ENCODE measurements around the gene PAK1.

PAK1 gene

DNA sequence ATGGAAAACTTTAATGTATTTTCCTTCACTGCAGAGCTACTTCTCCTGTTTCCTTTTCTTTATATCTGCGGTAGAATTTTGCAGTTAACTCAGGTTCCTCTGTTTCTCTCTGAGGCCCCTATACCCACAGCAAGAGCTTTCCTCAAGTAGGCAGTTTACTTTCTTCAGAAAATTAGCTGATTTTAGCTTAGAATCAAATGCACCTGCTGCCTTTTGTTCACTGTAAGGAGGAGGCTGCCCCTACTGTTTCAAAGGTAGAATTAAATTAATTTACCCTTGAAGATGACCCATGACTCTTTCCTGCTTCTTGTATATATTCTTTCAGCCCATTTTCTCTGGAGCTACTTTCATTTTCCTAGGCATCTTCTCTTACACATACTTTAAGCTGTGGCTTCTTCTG is 103.7 kb downstream of the PAK1 start:
- no peak overlapping the region for H3K27ac Mint-ChIP-seq
- no peaks in the 10 kb centered on the region for H3K27me3 Mint-ChIP-seq
- H3K36me3 Mint-ChIP-seq: peaks cover 5% of the 10 kb centered on the region
- H3K4me3 Mint-ChIP-seq: no peak overlapping the region
- H3K4me1 Mint-ChIP-seq (ENCODE audit: low read depth): peaks cover 10% of the 10 kb centered on the region
- no peaks in the 10 kb centered on the region for H3K9me3 Mint-ChIP-seq (ENCODE audit: low read depth)

DNA sequence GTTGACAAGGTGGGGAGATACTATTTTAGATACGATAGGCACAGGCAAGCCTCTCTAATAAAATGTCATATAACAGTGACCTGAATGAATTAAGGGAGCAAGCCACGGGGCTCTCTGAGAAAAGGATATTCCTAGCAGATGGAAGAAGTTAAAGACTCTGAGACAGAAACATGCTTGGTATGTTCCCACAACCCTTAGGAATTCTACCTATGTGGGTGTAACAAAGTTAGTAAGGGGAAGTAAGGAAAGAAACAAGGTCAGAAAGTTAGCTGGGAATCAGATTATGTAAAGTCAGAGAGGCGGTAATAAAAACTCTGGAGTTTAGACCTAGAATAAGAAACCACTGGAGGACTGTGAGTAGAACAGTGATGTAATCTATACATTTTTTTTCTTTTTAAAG is 112.7 kb downstream of the PAK1 start:
- no peaks in the 10 kb centered on the region for H3K27me3 Mint-ChIP-seq
- H3K36me3 Mint-ChIP-seq: peaks cover 18% of the 10 kb centered on the region
- no peak overlapping the region for H3K4me3 Mint-ChIP-seq
- H3K9me3 Mint-ChIP-seq (ENCODE audit: low read depth): no peaks in the 10 kb centered on the region
- H3K4me1 Mint-ChIP-seq (ENCODE audit: low read depth): no peaks in the 10 kb centered on the region
- no peak overlapping the region for H3K27ac Mint-ChIP-seq

DNA sequence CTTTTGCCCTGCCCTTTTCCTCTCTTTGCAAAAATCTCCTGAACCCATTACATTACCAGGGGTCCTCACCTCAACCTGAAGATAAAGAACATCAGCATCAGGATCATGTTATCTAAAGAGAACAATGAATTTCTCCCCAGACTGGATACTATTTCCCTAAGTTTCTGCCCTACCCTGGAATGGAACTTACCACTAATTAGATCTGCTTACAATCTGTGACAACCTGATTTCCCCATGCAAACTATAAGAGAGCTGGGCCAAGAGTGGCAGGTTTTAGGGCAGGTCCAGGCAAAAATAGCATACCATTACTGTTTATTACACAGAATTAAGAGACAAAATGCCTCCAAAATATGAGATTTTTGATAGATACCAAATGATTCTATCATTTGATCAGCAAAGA is 114.4 kb downstream of the PAK1 start:
- no peak overlapping the region for H3K27ac Mint-ChIP-seq
- H3K36me3 Mint-ChIP-seq: peaks cover 18% of the 10 kb centered on the region
- no peaks in the 10 kb centered on the region for H3K9me3 Mint-ChIP-seq (ENCODE audit: low read depth)
- no peaks in the 10 kb centered on the region for H3K27me3 Mint-ChIP-seq
- no peak overlapping the region for H3K4me3 Mint-ChIP-seq
- H3K4me1 Mint-ChIP-seq (ENCODE audit: low read depth): no peaks in the 10 kb centered on the region

DNA sequence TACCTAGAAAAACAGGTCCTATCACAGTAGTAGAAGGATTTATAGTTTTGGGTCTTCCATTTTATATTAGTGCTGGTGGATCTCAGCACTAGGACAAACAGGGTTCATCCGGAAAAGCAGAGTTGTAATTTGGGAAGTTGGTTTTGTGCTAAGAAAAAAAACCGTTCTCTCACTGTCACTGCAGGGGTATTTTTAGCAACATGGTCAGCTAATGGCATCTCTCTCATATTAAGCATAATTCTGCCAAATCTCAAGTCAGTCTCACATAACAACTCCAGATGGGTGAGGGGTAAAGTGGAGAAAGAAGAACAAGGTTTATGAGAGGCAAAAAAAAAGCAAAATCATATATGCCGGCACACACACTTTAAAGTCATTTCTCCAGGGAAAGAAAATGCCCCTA is 120.8 kb downstream of the PAK1 start:
- Mint-ChIP-seq H3K27me3 (no peaks in the 10 kb centered on the region), H3K36me3 (peaks cover 8% of the 10 kb centered on the region)

DNA sequence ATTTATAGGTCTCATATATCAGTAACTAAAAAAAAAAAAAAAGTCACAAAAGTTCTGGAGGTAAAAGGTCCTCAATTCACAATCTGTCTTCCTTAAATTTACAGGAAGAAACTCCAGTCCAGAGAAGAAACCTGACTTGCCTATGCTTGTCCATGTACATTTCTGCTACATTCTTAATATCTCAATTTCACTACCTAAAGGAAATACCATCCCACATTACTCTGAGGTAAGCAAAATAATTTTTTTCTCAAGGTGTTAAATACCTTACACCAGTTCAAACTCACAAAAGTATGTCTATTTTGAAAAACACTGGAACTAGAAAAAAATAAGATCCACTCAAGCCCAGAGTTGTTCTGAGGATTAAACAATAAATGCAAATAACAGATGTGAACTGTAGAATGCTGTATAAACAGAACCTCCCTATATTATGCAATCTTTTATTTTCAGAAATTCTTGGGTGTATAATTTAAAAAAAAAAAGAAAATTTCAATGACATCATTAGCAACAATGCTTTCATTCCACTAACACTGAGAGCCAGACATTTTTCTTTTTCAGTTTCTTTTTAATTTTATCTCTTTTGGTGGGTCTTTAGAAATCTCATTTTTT is 122.5 kb downstream of the PAK1 start:
- H3K4me1 Mint-ChIP-seq (ENCODE audit: low read depth): no peaks in the 10 kb centered on the region
- no peaks in the 10 kb centered on the region for H3K27me3 Mint-ChIP-seq
- no peak overlapping the region for H3K27ac Mint-ChIP-seq
- no peaks in the 10 kb centered on the region for H3K9me3 Mint-ChIP-seq (ENCODE audit: low read depth)
- no peak overlapping the region for H3K4me3 Mint-ChIP-seq
- H3K36me3 Mint-ChIP-seq: peaks cover 12% of the 10 kb centered on the region

More for the DNA sequence above, 120.8 kb downstream of the PAK1 start:
- no peaks in the 10 kb centered on the region for H3K4me1 Mint-ChIP-seq (ENCODE audit: low read depth)
- no peak overlapping the region for H3K27ac Mint-ChIP-seq
- no peaks in the 10 kb centered on the region for H3K9me3 Mint-ChIP-seq (ENCODE audit: low read depth)
- H3K4me3 Mint-ChIP-seq: no peak overlapping the region

DNA sequence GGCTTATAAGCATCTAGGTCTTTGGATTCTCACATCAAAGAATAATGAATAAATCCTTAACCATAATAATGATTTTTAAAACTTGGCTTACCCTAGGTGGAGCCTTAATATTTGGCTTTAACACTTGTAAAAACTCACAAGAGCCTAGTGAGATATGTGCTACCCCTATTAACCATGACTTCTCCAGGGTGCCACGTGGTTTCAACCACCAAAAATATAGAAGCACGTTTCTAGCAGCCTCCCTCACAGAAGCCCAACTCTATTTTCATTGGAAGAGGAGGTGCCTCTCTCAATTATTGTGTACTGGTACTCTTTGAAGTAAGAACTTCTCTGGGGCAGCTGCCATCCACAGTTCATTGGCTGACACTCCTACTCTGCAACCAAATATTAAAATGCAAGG is 125.9 kb downstream of the PAK1 start:
- Mint-ChIP-seq H3K4me1 (ENCODE audit: low read depth) (no peaks in the 10 kb centered on the region), H3K36me3 (peaks cover 18% of the 10 kb centered on the region), H3K4me3 (no peak overlapping the region)

DNA sequence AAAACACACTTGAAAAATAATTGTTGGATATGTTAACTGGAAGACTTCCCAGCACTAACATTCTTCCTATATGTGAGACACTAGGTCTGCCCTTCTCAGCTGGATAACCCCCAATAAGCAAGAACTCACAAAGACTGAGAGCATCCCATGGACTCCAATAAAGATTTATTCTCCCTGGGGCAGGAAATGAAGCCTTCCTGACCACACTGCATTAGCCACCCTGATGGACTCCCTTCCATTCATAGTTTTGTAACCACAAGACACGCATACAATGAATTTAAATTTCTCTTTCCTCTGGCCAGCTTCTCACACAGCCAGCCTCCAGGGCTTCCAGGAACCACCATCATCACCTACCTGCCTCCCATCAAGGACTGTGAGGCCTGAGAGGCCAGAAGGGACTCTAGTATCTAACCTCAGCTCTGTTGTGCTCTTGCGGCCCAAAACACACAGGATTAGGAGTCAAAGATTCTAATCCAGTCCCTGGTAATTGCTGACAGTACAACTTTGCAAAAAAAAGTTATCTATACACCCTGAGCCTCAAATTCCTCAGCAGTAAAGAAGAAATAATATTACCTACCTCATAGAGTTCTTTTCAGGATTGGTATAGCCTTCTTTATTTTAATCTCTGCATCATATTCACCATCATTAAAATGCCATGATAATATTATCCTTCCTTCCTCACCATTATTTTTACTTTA is 126.8 kb downstream of the PAK1 start:
- H3K9me3 Mint-ChIP-seq (ENCODE audit: low read depth): no peaks in the 10 kb centered on the region
- peaks cover 22% of the 10 kb centered on the region for H3K36me3 Mint-ChIP-seq
- no peak overlapping the region for H3K27ac Mint-ChIP-seq
- no peak overlapping the region for H3K4me3 Mint-ChIP-seq
- H3K4me1 Mint-ChIP-seq (ENCODE audit: low read depth): no peaks in the 10 kb centered on the region
- H3K27me3 Mint-ChIP-seq: no peaks in the 10 kb centered on the region

More for the DNA sequence above, 125.9 kb downstream of the PAK1 start:
- Mint-ChIP-seq H3K27ac (no peak overlapping the region), H3K27me3 (no peaks in the 10 kb centered on the region), H3K9me3 (ENCODE audit: low read depth) (no peaks in the 10 kb centered on the region)

DNA sequence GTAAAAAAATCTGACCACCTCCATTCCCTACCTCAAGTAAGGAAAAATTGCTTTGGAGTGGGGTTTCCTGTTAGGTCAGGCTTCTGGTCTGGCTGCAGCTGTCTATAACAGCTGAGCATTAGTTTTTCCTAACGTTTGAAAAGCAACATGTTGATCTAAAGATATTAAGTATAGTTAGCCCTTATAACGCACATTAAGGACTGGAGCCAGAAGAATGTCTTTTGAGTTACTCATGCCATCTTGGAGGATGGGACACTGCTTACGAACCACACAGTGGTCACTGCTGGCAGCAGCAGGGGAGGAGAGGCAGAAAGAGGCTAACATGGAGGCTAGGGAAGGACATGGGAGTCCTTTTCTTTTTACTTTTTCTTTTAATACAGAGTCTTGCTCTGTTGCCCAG is 128.3 kb downstream of the PAK1 start:
- H3K4me3 Mint-ChIP-seq: no peak overlapping the region
- peaks cover 22% of the 10 kb centered on the region for H3K36me3 Mint-ChIP-seq
- no peak overlapping the region for H3K27ac Mint-ChIP-seq
- H3K4me1 Mint-ChIP-seq (ENCODE audit: low read depth): no peaks in the 10 kb centered on the region
- no peaks in the 10 kb centered on the region for H3K9me3 Mint-ChIP-seq (ENCODE audit: low read depth)
- H3K27me3 Mint-ChIP-seq: no peaks in the 10 kb centered on the region

DNA sequence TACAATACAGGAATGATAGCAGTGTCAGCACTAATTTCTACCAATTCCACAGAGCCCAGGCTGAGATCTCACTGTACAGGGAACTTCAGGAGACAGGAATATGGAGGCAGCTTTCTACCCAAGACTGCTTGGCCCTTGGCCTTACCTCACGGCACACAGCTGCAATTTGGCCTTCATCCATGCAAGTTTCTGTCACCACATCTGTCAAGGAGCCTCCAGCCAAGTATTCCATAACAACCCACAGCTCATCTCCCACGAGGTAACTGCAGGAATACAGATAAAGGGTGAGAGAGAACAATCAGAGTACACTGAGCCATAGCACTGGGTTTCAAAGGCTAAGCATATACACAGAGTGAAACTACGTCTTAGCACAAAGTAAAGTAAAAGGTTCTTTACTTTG is 133.4 kb downstream of the PAK1 start:
- no peaks in the 10 kb centered on the region for H3K9me3 Mint-ChIP-seq (ENCODE audit: low read depth)
- H3K27me3 Mint-ChIP-seq: no peaks in the 10 kb centered on the region
- H3K4me3 Mint-ChIP-seq: no peak overlapping the region
- H3K36me3 Mint-ChIP-seq: peaks cover 18% of the 10 kb centered on the region
- no peaks in the 10 kb centered on the region for H3K4me1 Mint-ChIP-seq (ENCODE audit: low read depth)
- H3K27ac Mint-ChIP-seq: no peak overlapping the region

DNA sequence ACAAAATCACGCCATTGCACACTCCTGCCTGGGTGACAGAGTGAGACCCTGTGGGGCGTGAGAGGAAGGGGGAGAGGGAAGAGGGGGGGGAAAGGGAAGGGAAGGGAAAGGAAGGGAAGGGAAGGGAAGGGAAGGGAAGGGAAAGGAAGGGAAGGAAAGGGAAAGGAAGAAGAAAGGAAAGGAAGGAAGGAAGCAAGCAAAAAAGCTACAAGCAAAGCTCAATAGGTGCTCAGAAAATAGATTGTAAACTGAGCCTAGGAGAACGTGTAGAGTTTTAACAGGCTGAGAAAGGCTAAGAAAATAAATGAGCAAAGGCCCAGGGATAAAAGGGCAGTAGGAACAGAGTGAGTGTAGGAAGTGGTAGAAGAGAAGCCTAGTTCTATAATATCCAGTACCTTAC is 141.6 kb downstream of the PAK1 start:
- Mint-ChIP-seq H3K27ac (no peak overlapping the region), H3K4me1 (ENCODE audit: low read depth) (no peaks in the 10 kb centered on the region)

DNA sequence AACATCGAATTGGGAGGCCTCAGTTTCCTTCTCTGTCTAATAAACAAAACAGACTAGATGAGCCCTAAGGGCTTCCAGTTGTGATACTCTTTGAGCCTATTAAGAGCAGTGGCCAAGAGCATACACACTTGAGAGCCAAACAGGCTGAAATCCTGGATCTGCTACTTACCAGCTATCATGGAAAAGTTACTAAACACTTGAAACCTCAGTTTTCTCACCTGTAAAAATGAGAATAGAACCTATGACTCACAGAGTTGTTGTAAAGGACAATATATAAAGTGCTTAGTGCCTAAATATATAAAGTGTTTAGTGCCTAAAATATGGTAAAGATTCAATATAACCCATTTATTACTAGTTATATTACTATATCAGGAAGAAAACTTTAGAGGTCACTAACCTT is 148.7 kb downstream of the PAK1 start:
- Mint-ChIP-seq H3K36me3 (peaks cover 19% of the 10 kb centered on the region), H3K4me3 (no peak overlapping the region), H3K4me1 (ENCODE audit: low read depth) (no peaks in the 10 kb centered on the region)

More for the DNA sequence above, 141.6 kb downstream of the PAK1 start:
- Mint-ChIP-seq H3K27me3 (no peaks in the 10 kb centered on the region), H3K9me3 (ENCODE audit: low read depth) (no peaks in the 10 kb centered on the region), H3K4me3 (no peak overlapping the region), H3K36me3 (peaks cover 22% of the 10 kb centered on the region)

DNA sequence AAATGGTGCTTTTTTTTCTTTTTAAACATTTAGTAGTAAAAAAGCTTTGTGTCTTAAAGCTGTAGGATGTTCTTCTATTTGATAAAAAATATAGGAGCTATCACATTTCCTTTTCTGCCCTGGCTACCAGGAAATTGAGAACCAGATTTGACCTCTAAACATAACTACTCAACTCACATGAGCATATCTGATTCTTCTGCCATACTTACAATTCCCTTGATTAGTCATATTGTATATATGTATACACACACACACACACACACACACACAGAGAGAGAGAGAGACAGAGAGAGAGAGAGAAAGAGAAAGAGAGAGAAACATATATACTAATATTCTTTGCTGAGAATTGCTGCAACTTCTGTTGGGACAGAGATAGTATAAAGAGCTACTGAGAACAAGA is 149.4 kb downstream of the PAK1 start:
- no peaks in the 10 kb centered on the region for H3K27me3 Mint-ChIP-seq
- no peak overlapping the region for H3K4me3 Mint-ChIP-seq
- peaks cover 19% of the 10 kb centered on the region for H3K36me3 Mint-ChIP-seq
- no peaks in the 10 kb centered on the region for H3K9me3 Mint-ChIP-seq (ENCODE audit: low read depth)
- H3K27ac Mint-ChIP-seq: no peak overlapping the region
- H3K4me1 Mint-ChIP-seq (ENCODE audit: low read depth): no peaks in the 10 kb centered on the region

More for the DNA sequence above, 148.7 kb downstream of the PAK1 start:
- no peak overlapping the region for H3K27ac Mint-ChIP-seq
- no peaks in the 10 kb centered on the region for H3K9me3 Mint-ChIP-seq (ENCODE audit: low read depth)
- no peaks in the 10 kb centered on the region for H3K27me3 Mint-ChIP-seq

DNA sequence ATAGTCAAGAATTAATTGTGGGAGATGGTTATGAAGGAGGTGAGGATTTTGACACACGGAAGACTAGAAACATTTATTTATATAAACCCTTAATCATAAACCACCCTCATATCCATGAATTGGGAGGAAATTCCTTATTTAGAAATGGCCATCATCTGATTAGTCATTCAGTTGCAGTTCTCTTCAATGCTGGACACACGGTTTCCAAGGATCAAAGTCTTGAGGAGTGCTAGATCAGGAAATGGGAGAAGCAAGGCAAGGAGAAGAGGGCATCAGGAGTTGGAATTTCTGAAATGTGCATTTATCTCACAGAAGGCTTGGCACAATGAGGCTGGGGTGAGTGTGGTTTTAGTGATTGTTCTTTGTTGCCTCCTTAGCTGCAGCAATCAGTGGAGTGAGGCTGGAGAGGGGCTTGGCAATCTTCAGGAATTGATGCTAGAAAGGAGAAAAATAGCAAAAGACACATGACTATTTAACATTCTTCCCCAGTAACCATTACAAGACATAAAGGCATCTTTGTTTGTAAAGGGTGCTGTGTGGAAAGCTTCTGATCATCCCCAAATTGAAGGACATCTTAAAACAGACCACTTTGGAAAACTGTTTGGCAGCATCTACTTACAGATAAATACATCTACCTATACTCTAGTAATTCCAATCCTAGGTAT is 150.8 kb downstream of the PAK1 start:
- Mint-ChIP-seq H3K4me3 (no peak overlapping the region), H3K4me1 (ENCODE audit: low read depth) (no peaks in the 10 kb centered on the region), H3K9me3 (ENCODE audit: low read depth) (no peaks in the 10 kb centered on the region), H3K36me3 (peaks cover 12% of the 10 kb centered on the region), H3K27me3 (no peaks in the 10 kb centered on the region), H3K27ac (no peak overlapping the region)

DNA sequence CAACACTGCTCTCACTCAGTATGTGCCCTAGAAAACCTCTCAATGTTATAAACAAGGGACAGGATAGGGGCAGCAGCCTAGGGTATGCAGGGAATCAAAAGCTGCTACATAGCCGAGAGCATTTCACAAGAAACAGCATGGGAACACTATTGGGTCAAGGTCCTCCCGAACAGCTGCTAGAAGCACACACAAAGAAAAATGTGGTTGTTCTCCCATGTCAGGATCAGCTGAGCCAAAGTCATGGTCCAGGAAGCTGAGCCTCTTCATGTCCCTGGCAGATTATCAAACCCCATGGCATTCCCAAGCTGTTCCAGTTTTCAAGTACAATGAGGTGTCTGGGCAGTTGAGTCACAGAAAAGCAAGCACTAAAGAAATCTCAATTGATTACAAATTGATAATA is 151.4 kb downstream of the PAK1 start:
- Mint-ChIP-seq H3K4me3 (no peak overlapping the region), H3K9me3 (ENCODE audit: low read depth) (no peaks in the 10 kb centered on the region), H3K4me1 (ENCODE audit: low read depth) (no peaks in the 10 kb centered on the region), H3K36me3 (peaks cover 8% of the 10 kb centered on the region), H3K27ac (no peak overlapping the region), H3K27me3 (no peaks in the 10 kb centered on the region)

DNA sequence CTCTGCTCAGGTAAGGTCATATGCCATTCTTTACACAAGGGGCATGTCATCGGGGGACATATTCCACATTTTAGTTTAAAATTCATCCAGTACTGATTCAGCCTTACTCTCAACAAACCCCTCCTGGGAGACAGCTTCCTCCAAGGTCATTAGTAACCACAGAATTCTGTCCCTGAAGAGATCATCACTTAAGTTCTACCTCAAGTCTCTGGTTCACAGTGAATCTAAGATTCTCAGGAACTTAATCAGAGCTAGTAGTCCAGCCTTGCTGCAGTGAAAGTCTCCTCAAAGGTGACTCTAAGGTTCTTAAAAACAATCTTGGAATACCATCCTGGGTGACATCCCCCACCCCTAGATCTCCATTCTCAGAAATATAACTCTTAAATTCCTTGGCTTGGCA is 153.5 kb downstream of the PAK1 start:
- Mint-ChIP-seq H3K27me3 (no peaks in the 10 kb centered on the region), H3K9me3 (ENCODE audit: low read depth) (no peaks in the 10 kb centered on the region), H3K27ac (no peak overlapping the region), H3K4me1 (ENCODE audit: low read depth) (no peaks in the 10 kb centered on the region), H3K36me3 (peaks cover 5% of the 10 kb centered on the region), H3K4me3 (no peak overlapping the region)
